NCI-H2196 (cell line): ENCODE measurements around the gene ARHGAP12.
"Not testable (repeated sequence)": the region's sequence is repeated elsewhere in the genome, so short reads cannot be mapped to it uniquely, and the experiment has no call there.

Source experiments
- DNase-seq: peaks from one replicate; lab custom pipeline; 2025; ENCODE audit not compliant: unreplicated experiment; lab: John Stamatoyannopoulos, UW

Gene ARHGAP12, protein sequence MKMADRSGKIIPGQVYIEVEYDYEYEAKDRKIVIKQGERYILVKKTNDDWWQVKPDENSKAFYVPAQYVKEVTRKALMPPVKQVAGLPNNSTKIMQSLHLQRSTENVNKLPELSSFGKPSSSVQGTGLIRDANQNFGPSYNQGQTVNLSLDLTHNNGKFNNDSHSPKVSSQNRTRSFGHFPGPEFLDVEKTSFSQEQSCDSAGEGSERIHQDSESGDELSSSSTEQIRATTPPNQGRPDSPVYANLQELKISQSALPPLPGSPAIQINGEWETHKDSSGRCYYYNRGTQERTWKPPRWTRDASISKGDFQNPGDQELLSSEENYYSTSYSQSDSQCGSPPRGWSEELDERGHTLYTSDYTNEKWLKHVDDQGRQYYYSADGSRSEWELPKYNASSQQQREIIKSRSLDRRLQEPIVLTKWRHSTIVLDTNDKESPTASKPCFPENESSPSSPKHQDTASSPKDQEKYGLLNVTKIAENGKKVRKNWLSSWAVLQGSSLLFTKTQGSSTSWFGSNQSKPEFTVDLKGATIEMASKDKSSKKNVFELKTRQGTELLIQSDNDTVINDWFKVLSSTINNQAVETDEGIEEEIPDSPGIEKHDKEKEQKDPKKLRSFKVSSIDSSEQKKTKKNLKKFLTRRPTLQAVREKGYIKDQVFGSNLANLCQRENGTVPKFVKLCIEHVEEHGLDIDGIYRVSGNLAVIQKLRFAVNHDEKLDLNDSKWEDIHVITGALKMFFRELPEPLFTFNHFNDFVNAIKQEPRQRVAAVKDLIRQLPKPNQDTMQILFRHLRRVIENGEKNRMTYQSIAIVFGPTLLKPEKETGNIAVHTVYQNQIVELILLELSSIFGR

DNA sequence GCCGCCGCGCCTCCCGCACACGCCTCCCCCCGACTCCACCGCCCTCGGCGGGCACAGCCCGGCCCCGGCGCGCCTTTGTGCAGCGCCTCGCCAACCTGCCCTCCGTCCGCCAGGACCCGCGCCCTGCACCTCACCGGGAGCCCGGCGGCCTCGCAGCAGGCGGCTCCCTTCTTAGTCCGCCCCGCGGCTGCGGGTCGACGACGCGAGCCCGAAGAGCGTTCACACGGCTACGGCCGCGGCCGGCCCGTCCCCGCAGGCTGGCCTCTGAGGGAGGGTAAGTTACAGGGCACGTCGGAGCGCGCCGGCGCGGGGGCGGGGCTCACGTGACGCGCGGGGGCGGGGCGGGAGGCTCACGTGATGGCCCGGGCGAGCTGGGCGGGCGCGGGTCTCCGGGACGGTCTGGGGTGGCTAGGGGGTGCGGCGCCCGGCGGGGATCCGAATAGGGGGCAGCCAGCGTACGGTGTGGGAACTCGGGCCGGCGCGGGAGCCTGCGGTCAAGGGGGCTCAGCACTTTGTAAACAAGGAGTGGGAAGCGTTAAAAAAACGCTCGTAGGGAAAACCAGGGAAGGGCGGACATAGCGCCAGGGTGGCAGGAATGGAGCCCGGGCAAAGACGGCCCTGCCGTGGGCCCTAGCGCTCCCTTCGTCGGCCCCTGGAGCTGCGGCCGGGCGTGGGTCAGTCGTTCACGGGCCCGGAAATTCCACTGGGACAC, at the start of gene ARHGAP12:
TSS of gene ARHGAP12 (minus strand) at position 283 of the 712 bp plus-strand sequence. CDS start 19,976 bp downstream, outside the sequence.
- peak; percentile 57 for DNase-seq

DNA sequence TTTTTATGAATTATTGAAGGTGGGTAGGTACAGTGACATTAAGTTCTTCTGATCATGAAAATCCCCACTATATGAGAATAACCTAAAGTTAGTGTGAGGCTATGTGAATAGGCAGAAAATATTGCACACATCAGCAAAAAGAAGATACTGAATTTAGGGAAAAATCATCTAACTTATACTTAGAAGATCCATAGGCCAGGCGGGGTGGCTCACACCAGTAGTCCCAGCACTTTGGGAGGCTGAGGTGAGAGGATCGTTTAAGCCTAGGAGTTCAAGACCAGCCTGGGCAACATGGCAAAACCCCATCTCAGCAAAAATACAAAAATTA, 49.5 kb upstream of the ARHGAP12 start:
- no peak for DNase-seq

DNA sequence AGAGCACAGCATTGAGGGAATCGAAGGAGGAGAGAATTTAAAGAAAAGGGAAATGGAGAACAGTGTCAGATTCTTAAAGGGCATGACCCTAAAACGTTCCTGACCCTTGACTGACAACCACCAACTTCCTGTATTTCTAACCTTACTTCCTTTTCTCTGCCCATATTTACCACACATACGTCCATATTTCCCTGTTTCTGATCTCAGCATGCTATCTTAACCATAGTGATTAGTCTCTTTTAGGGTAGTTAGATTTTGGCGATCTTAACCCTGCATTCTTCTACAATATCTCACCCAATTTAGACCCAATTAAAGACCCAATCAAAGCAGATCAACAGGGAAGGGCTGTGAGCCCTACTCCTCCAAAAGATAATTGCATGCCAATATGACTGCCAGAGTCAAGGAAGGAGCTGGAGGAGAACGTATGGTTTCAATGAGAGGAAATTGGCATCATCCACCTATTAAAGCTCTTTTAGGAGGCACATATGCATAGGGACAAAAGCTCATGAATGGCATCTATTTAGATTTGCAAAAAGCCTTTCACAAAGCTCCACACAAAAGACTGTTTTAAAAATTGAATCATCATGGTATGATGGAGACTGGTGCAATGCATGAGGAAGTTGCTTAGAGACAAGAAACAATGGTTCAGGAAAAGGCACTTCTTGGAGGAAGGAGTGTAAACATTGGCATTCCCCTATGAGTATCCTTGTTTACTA, 49.0 kb upstream of the ARHGAP12 start:
- no peak for DNase-seq

DNA sequence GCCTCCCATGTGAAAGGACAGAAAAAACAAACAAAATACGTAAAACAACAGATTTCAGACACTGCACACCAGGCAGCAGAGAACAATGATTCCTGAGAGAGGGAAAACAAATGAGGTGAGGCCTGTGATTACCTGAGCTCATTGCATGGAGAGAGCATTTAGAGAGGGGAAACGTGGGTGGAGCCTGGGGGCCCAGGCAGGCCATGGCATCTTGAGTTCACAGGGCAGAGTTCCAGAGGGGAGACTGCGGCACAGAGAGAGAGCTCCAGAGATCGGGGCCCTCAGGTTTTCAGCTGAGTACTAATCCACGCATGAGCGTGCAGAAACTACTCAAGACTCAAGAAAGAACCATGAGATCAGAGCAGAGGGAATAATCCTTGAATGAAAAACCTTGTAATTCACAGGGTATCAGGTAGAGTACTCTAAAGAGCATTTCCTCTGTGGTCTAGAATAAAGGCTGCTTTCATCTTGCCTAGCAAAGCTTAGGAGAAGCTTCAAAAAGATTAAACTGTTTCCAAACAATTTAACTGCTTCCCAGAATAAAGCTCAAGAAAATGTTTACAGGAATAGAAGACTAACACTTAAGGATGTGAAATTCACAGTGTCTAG, 46.6 kb upstream of the ARHGAP12 start:
- no peak for DNase-seq

DNA sequence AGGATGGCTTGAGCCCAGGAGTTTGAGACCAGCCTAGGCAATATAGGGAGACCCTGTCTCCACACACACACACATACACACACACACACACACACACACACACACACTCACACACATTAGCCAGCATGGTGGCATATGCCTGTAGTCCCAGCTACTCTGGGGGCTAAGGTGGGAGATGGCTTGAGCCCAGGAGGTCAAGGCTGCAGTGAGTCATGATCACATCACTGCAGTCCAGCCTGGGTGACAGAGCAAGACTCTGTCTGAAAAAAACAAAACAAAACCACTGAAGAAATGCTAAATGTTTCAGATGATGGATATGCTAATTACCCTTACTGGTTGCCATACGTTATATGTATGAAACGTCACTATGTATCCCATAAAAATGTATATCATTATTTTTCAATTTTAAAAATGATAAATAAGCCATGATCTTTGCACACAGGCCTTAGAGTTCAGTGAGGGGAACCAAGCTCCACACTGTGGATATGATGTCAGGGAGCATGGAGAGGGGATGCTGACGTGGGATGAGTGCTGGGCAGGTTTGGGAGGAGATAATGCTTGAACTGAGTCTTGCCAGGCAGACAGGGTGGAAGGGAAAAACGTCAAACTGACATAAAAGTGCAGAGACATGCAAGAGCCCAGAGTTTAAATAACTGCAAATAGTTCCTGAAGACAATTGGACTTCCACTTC, 45.9 kb upstream of the ARHGAP12 start:
- no peak for DNase-seq

DNA sequence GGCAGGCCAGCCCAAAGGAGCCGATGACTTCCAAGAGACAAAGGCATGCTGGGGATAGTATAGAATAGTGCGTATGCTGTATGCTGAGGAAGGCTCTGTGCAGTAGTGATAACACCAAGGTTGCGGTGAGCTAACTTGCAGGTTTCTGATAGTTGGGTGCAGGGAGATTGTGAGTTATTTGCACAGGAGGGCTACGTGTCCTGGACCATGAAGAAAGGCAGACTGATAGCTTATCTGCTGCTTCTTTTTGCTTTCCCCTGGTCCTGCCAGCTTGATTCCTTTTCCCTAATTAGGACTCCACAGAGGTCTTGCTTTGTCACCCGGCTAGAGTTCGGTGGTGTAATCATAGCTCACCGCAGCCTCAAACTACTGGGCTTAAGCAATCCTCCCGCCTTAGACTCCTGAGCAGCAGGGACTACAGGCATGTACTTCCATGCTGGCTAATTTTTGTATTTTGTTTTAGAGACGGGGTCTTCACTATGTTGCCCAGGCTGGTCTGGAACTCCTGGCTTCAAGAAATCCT, 43.9 kb upstream of the ARHGAP12 start:
- no peak for DNase-seq

DNA sequence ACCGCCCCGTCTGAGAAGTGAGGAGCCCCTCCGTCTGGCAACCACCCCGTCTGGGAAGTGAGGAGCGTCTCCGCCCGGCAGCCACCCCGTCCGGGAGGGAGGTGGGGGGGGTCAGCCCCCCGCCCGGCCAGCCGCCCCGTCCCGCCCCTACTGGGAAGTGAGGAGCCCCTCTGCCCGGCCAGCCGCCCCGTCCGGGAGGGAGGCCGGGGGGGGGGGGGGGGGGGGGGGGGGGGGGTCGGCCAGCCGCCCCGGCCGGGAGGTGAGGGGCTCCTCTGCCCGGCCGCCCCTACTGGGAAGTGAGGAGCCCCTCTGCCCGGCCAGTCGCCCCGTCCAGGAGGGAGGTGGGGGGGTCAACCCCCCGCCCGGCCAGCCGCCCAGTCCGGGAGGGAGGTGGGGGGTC, 41.2 kb upstream of the ARHGAP12 start:
- DNase-seq = not testable (repeated sequence)

DNA sequence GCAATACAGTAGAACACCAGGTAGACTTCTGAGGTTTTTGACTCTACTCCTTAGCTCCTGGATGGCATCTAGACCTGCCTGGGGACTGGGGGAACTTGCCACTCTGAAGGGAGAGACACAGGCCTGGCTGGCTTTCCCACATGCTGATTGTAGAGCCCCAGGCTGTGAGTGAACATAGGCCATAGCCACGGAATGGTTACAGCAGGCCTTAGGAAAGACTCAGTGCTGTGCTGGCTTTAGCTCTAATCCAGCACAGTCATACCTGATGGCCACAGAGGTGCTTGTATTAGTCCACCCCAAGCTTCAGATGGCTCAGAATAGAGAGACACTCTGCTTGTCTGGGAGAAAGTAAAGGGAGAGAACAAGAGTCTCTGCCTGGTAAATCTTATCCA, 35.0 kb upstream of the ARHGAP12 start:
- DNase-seq = no peak

DNA sequence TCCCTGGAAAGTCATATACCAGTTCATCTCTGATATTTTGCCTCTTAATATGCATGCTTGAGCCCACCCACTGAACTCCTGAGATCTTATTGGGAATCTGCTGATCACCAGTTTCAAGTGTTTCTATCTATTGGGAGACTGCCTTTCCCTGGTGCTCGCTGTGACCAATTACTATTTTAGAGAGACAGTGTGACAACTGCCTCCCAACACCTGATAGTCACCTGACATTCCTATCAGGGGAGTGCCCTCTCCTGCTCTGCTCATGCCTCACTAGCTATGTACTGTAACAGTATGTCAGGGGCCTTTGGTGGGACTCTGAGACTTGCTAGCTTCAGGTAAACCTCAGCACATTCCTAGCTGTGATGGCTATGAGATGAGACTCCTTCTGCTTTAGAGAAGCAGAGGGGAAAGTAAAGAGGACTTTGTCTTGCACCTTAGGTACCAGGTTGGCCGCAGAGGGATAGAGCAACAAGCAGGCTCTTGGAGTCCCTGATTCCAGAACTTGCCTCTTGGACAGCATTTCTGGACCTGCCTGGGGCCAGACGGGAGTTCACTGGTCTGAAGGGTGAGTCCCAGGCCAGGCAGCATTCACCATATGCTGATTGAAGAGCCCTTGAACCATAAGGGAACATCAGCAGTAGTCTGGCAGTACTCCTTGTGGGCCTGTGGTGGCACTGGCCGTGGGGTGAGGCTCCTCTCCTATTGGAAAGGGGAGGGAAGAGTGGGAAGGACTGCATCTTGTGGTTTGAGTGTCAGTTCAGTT, 34.4 kb upstream of the ARHGAP12 start:
- DNase-seq = no peak

DNA sequence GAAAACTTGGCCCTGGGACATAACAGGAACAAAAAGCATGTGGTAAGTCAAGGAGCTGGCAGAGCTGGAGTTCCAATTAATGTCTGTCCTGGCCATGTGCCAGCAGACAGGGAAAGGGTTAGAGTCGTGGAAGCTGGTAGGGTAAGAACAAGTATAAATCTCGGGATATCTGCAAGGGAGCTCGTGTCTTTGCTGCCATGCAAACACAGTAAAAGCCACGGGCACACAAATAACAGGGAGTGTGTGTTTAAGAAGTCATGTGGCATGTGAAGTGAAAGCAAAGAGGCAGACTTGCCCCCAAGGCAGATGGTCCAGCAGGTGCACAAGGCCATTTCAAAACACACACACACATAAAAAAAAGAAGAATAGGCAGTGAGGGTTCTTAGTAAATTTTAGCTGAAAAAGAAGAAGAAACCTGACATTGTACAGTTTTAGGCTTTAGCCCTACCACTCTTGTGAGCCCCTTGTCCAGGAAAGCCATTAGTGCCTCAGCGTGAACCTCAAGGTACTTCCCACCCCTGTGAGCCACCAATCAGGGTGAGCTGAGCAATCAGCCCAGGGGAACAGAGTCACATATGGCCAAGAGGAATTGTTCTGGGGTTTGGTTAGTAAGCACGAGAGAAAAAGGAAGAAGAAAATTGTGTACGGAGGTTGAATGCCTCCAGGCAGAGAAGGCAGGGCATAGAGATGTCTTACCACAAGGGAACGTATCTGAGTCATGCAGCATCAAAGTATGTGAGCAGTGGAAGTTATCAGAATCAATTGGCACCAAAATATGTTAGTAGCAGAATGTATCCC, 32.8 kb upstream of the ARHGAP12 start:
- DNase-seq = peak; percentile 13

DNA sequence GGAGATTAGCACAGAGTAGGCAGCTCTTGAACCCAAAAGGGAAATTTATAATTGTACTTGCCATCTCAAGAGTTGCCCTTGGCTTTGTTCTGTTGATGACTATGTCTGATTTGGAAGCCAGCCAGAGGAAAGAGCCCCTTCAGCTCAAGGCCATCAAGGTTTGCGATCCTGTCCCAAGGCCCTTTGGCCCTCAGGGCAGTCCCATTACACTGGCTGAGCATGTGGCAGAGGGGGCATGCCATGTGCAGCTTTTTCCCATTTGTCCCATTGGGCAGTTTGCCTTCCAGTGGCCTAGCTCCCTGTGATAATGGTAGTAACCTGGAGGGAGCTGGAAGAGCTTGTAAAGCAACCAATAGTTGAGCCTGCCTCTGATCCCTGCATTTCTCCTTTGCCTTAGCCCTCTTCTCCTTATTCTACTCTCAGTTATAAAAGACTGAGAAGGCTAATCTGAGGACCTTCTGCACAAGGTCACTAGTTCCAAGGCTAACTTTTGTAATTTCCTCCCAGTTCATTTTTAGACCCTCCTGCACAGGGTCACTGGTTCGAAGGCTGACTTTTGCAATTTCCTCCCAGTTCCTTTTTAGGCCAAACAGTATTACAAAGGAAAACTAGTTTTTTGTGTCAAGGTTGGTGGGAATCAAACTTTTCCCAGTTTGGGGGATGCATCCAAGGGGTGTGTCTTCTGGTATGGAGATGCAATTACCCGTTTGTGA, 31.0 kb upstream of the ARHGAP12 start:
- DNase-seq = no peak

DNA sequence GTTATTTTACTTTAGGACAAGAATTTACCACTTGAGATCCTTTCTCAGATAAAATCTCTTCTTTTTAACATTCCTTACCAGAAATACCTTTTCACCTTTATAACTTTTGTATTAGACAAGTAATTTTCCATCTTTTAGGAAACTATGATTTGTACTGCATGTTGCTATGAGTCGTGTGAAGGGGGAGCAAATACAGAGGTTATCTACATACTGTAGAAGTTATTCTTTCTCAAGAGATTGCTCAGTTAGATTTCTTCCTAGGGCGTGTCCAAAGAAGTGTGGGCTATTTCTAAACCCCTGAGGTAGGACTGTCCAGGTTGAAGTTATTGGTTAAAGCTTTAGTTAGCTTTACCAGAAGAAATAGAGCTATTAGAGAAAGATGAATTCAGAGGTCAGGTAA, 30.2 kb upstream of the ARHGAP12 start:
- no peak for DNase-seq

DNA sequence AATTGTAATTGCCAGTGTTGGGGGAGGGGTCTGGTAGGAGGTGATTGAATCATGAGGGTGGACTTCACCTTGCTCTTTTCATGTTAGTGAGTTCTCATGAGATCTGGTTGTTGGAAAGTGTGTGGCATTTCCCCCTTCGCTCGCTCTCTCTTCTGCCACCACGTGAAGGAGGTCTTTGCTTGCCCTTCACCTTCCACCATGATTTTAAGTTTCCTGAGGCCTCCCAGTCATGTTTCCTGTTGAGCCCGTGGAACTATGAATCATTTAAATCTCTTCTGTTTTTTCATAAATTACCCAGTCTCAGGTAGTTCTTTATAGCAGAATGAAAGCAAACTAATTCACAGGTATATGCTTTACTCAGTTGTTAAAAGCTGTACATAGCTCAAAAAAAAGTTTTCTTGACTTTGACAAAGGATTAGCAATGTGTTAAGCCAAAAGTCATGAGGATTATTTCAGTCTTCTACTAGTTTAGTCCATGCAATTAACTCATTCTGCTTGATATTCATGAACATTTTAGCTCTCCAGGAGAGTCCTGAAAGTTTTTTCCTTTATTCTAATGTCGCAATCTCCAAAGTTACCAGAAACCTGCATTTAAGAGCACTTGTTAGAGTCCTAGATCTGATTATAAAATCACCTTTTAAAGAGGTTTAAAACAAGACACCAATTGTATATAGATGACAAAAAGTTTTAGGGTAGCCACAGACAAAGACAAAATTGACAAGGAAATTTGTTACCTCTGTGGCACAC, 27.7 kb upstream of the ARHGAP12 start:
- DNase-seq = no peak

DNA sequence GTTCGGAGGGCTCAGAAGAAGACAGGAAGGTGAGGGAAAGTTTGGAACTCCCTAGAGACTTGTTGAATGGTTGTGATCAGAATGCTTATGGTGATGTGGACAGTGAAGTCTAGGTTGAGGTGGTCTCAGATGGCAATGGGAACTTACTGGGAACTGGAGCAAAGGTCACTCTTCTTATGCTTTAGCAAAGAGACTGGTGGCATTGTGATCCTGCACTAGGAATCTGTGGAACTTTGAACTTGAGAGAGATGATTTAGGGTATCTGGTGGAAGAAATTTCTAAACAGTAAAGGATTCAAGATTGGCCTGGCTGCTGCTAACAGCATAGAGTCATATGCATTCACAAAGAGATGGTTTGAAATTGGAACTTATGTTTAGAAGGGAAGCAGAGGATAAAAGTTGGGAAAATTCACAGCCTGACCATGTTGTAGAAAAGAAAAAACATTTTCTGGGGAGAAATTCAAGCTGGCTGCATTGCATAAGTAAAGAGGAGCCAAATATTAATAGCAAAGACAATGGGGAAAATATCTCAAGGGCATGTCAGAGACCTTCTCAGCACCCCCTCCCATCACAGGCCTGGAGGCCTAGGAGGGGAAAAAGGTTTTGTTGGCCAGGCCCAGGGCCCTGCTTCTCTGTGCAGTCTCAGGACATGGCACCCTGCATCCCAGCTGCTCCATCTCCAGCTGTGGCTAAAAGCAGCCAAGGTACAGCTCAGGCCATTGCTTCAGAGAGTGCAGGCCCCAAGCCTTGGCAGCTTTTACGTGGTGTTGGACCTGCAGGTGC, 26.0 kb upstream of the ARHGAP12 start:
- DNase-seq = no peak

DNA sequence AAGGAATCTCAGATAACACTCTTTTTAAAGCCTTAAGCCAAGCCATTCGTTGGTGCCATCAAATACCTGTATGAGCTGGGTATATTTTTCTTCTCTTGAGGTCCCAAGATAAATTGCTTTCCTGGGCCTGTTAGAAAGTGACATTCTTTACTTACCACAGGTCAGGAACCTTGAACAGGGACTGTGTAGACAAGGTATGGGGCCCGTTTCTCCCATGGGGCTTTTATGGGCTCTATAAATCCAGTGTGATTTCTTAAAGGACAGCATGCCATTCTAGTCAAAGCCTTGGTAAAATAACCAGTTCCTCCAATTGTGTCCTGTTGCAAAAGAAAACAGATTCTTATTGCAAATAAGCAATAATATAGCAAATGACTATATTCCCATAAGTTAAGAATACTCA, 24.8 kb upstream of the ARHGAP12 start:
- DNase-seq = no peak

DNA sequence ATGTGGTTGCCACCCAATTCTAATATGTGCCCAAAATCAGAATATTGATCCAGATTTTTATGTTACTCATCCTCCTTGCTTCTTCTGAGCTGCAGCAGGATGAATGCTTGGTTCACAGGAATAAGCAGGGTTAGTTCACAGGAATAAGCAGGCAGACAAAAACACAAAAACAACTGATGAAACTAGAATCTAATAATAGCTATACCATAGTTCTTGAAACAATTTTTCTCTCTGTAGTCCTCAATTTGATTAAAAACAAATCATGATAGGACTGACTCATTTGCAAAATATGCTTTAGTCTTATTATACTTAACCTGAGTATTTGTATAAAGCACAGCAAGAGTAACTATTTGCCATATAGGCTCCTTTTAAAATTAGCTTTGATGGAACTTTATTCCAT, 24.4 kb upstream of the ARHGAP12 start:
- DNase-seq = no peak
